ENCODE measurements around the gene OR1Q1. TPM values are rescaled to one million over a fixed set of nuclear protein-coding genes. Genes with fewer than 3 reads are reported as not detected.

OR1Q1 gene
- total RNA-seq, 1 experiment from 2014 or later = not detected

DNA sequence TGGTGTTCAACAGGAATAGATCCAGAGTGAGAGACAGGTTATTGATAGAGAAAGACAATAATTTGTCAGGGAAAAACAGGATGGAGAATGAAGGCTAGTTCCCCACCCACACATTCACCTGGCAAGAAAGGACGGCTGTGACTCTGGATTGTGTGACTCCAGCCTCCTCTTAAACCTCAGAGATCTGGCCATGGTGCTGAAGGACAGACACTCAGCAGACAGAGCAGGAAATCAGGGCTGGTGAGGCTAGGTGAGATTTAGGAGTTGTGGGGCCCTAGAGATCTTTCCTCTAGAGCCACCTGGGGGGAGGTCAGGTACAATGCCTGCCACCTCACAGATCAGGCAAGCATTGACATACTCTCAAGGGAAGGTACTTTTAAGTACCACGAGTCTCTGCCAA is 27.7 kb downstream of the OR1Q1 start:
- intact Hi-C loops (cut with micrococcal nuclease) = no loop called here
- ChIA-PET POLR2A (no interaction called here), CTCF (no interaction called here), RAD21 (ENCODE audit: low non-redundant PET in 1 of 2, low total read pairs in 2 of 2, uncharacterized antibody in 2 of 2, unreplicated experiment in 2 of 2) (no interaction called here)
- no peaks in the 10 kb centered on the region for H4K20me1 ChIP-seq (ENCODE audit: insufficient read depth)
- no peaks in the 10 kb centered on the region for H3K4me1 ChIP-seq (ENCODE audit: control insufficient read depth in 1 of 2, insufficient read depth in 2 of 2, low read length in 2 of 2)
- no peak overlapping the region for H2AFZ ChIP-seq (ENCODE audit: low read depth, low read length, poor library complexity, severe bottlenecking)
- DNase-seq (ENCODE audit: low read depth, low spot score) = no peak
- BruUV-seq (replicated peaks) = no TSS peak
- peak; percentile 34; the same call in 1 of the 2 replicates for ATAC-seq
- no peak overlapping the region for H3K4me2 ChIP-seq (ENCODE audit: low read length)
- no peaks in the 10 kb centered on the region for H3K36me3 ChIP-seq (ENCODE audit: control insufficient read depth in 1 of 2, insufficient read depth in 2 of 2, low read length in 2 of 2)
- H3K27ac ChIP-seq (ENCODE audit: low read depth, low read length) = no peak overlapping the region
- H3K4me3 ChIP-seq (replicated peaks in 1 of 2; ENCODE audit: low read depth in 1 of 2, low read length in 2 of 2) = no peak overlapping the region
- H3K27me3 ChIP-seq (ENCODE audit: insufficient read depth, low read length) = 0 out of 2 replicates have a peak, but pooled peaks cover 7% of the 10 kb centered on the region
- H3K9me2 ChIP-seq (ENCODE audit: insufficient read depth) = no peaks in the 10 kb centered on the region
- no peaks in the 10 kb centered on the region for H3K79me2 ChIP-seq (ENCODE audit: insufficient read depth, low read length)
- no peak overlapping the region for H3K9ac ChIP-seq (ENCODE audit: low read length)
- TF ChIP-seq POLR2A (IDR thresholded peaks at IDR 0.05; ENCODE audit: borderline replicate concordance, extremely low read depth, insufficient read depth, insufficient read length) = no peak
- TF ChIP-seq, protein P1, sequence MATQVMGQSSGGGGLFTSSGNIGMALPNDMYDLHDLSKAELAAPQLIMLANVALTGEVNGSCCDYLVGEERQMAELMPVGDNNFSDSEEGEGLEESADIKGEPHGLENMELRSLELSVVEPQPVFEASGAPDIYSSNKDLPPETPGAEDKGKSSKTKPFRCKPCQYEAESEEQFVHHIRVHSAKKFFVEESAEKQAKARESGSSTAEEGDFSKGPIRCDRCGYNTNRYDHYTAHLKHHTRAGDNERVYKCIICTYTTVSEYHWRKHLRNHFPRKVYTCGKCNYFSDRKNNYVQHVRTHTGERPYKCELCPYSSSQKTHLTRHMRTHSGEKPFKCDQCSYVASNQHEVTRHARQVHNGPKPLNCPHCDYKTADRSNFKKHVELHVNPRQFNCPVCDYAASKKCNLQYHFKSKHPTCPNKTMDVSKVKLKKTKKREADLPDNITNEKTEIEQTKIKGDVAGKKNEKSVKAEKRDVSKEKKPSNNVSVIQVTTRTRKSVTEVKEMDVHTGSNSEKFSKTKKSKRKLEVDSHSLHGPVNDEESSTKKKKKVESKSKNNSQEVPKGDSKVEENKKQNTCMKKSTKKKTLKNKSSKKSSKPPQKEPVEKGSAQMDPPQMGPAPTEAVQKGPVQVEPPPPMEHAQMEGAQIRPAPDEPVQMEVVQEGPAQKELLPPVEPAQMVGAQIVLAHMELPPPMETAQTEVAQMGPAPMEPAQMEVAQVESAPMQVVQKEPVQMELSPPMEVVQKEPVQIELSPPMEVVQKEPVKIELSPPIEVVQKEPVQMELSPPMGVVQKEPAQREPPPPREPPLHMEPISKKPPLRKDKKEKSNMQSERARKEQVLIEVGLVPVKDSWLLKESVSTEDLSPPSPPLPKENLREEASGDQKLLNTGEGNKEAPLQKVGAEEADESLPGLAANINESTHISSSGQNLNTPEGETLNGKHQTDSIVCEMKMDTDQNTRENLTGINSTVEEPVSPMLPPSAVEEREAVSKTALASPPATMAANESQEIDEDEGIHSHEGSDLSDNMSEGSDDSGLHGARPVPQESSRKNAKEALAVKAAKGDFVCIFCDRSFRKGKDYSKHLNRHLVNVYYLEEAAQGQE (IDR thresholded peaks at IDR 0.05; ENCODE audit: low read depth) = peak; percentile 66
- no peaks in the 10 kb centered on the region for H3K9me3 ChIP-seq (ENCODE audit: control insufficient read depth in 1 of 2, insufficient read depth in 1 of 2, low read depth in 1 of 2, low read length in 2 of 2)

DNA sequence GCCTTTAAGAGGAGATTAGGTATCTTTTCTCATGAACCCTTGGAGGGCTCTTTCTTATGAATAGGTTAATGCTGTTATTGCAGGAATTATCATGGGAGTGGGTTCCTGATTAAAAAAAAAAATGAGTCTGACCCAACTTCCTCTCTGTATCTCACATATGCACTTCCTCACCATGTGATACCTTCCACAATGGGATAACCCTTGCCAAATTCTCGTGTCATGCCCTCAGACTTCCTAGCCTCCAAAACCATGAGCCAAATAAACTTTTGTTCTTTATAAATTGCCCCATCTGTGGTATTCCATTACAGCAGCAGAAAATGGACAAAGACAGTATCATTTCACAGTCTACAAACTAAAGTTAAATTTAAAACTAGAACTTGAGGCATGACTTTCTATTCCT is 41.8 kb downstream of the OR1Q1 start:
- ChIA-PET CTCF (no interaction called here), RAD21 (ENCODE audit: low non-redundant PET in 1 of 2, low total read pairs in 2 of 2, uncharacterized antibody in 2 of 2, unreplicated experiment in 2 of 2) (no interaction called here), POLR2A (no interaction called here)
- Histone ChIP-seq H3K27ac (ENCODE audit: low read depth, low read length) (no peak overlapping the region), H2AFZ (ENCODE audit: low read depth, low read length, poor library complexity, severe bottlenecking) (no peak overlapping the region), H3K4me2 (ENCODE audit: low read length) (no peak overlapping the region), H4K20me1 (ENCODE audit: insufficient read depth) (no peaks in the 10 kb centered on the region), H3K36me3 (ENCODE audit: control insufficient read depth in 1 of 2, insufficient read depth in 2 of 2, low read length in 2 of 2) (no peaks in the 10 kb centered on the region), H3K9ac (ENCODE audit: low read length) (no peak overlapping the region), H3K9me3 (ENCODE audit: control insufficient read depth in 1 of 2, insufficient read depth in 1 of 2, low read depth in 1 of 2, low read length in 2 of 2) (no peaks in the 10 kb centered on the region), H3K27me3 (ENCODE audit: insufficient read depth, low read length) (peaks cover 16% of the 10 kb centered on the region), H3K9me2 (ENCODE audit: insufficient read depth) (no peaks in the 10 kb centered on the region), H3K4me3 (replicated peaks in 1 of 2; ENCODE audit: low read depth in 1 of 2, low read length in 2 of 2) (no peak overlapping the region), H3K4me1 (ENCODE audit: control insufficient read depth in 1 of 2, insufficient read depth in 2 of 2, low read length in 2 of 2) (no peaks in the 10 kb centered on the region), H3K79me2 (ENCODE audit: insufficient read depth, low read length) (no peaks in the 10 kb centered on the region)
- no peak for ATAC-seq
- DNase-seq (ENCODE audit: low read depth, low spot score) = no peak
- TF ChIP-seq, protein P2, sequence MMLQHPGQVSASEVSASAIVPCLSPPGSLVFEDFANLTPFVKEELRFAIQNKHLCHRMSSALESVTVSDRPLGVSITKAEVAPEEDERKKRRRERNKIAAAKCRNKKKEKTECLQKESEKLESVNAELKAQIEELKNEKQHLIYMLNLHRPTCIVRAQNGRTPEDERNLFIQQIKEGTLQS (IDR thresholded peaks at IDR 0.05) = no peak
- no peak for TF ChIP-seq JUND (IDR thresholded peaks at IDR 0.05)
- TF ChIP-seq, protein P1 (IDR thresholded peaks at IDR 0.05; ENCODE audit: low read depth) = no peak
- no peak for TF ChIP-seq ZNF274 (IDR thresholded peaks at IDR 0.05; ENCODE audit: low read depth, low read length)
- TF ChIP-seq SIN3A (IDR thresholded peaks at IDR 0.05; ENCODE audit: low read depth) = no peak
- TF ChIP-seq POLR2A (IDR thresholded peaks at IDR 0.05; ENCODE audit: borderline replicate concordance, extremely low read depth, insufficient read depth, insufficient read length) = no peak
- TF ChIP-seq EGR1 (IDR thresholded peaks at IDR 0.05; ENCODE audit: low read depth) = no peak
- TF ChIP-seq ELF1 (IDR thresholded peaks at IDR 0.05; ENCODE audit: borderline replicate concordance, low read depth) = no peak
- no TSS peak for BruUV-seq (replicated peaks)
- intact Hi-C loops (cut with micrococcal nuclease) = no loop called here

All from HCT116 (cell line).